MM.1S (cell line): ENCODE data around the gene PPP1R1C.

Experiments used
- DNase-seq: peaks from one replicate; pipeline ENCODE4 v3.0.0-alpha.2; 2015
- H2AFZ ChIP-seq: fragments of 300-600 bp; sonication (generic); 2 replicates; pipeline ENCODE4 v1.6.0; 2016; ENCODE audit warnings: antibody characterized with exemption, low read length
- H3F3A ChIP-seq: fragments of 300-600 bp; sonication (generic); 2 replicates; pipeline ENCODE4 v1.6.1; 2016; ENCODE audit warnings: mild to moderate bottlenecking, antibody characterized with exemption, low read length, moderate library complexity, mixed read lengths; ENCODE audit not compliant: insufficient read depth
- H3K27ac ChIP-seq: fragments of 300-600 bp; sonication (generic); 2 replicates; pipeline ENCODE4 v1.5.1; 2016; ENCODE audit warnings: mild to moderate bottlenecking, low read length
- H3K27me3 ChIP-seq: fragments of 300-600 bp; sonication (generic); replicated peaks from 2 replicates; pipeline ENCODE4 v1.6.0; 2016; ENCODE audit warnings: low read length; ENCODE audit not compliant: insufficient read depth
- H3K36me3 ChIP-seq: fragments of 300-600 bp; sonication (generic); replicated peaks from 2 replicates; pipeline ENCODE4 v1.6.1; 2016; ENCODE audit warnings: mild to moderate bottlenecking, low read length, mixed read lengths; ENCODE audit not compliant: insufficient read depth
- H3K4me1 ChIP-seq: fragments of 300-600 bp; sonication (generic); 2 replicates; pipeline ENCODE4 v1.6.1; 2016; ENCODE audit warnings: low read length, mixed read lengths
- H3K4me2 ChIP-seq: fragments of 300-600 bp; sonication (generic); 2 replicates; pipeline ENCODE4 v1.6.0; 2016; ENCODE audit warnings: low read depth, low read length
- H3K4me3 ChIP-seq: fragments of 300-600 bp; sonication (generic); 2 replicates; pipeline ENCODE4 v1.5.1; 2016; ENCODE audit warnings: low read length, mixed read lengths
- H3K79me2 ChIP-seq: fragments of 300-600 bp; sonication (generic); 2 replicates; pipeline ENCODE4 v1.6.1; 2016; ENCODE audit warnings: mixed run types, low read length, mixed read lengths
- H3K9ac ChIP-seq: fragments of 300-600 bp; sonication (generic); 2 replicates; pipeline ENCODE4 v1.6.1; 2016; ENCODE audit warnings: low read length, mixed read lengths
- H3K9me2 ChIP-seq: fragments of 300-600 bp; sonication (generic); replicated peaks from 2 replicates; pipeline ENCODE4 v1.6.1; 2016; ENCODE audit warnings: mild to moderate bottlenecking, low read length, mixed read lengths; ENCODE audit not compliant: insufficient read depth
- H3K9me3 ChIP-seq: fragments of 300-600 bp; sonication (generic); replicated peaks from 2 replicates; pipeline ENCODE4 v1.6.1; 2016; ENCODE audit warnings: mild to moderate bottlenecking, low read length, mixed read lengths; ENCODE audit not compliant: insufficient read depth
- H4K20me1 ChIP-seq: fragments of 300-600 bp; sonication (generic); 2 replicates; pipeline ENCODE4 v1.6.1; 2016; ENCODE audit warnings: mild to moderate bottlenecking, low read length, moderate library complexity, mixed read lengths; ENCODE audit not compliant: insufficient read depth
- EZH2 ChIP-seq: fragments of 300-600 bp; sonication (generic); optimal IDR thresholded peaks from 2 replicates; pipeline ENCODE3; 2017; ENCODE audit warnings: low read depth, mild to moderate bottlenecking, antibody characterized with exemption, low read length, mixed read lengths
- EZH2phosphoT487 ChIP-seq: fragments of 300-600 bp; sonication (generic); IDR thresholded peaks from 2 replicates; pipeline ENCODE4 v1.6.1; 2018; ENCODE audit warnings: antibody characterized with exemption, low read length
- TF ChIP-seq, protein P1 (sequence below): fragments of 300-600 bp; sonication (generic); IDR thresholded peaks from 2 replicates; pipeline ENCODE4 v1.5.1; 2016; ENCODE audit warnings: antibody characterized with exemption, low read length, mixed read lengths

The PPP1R1C gene

GRCh38 chr2:181998041-181998835 lies 12.6 kb downstream of the PPP1R1C start:
- TF ChIP-seq, protein P1, sequence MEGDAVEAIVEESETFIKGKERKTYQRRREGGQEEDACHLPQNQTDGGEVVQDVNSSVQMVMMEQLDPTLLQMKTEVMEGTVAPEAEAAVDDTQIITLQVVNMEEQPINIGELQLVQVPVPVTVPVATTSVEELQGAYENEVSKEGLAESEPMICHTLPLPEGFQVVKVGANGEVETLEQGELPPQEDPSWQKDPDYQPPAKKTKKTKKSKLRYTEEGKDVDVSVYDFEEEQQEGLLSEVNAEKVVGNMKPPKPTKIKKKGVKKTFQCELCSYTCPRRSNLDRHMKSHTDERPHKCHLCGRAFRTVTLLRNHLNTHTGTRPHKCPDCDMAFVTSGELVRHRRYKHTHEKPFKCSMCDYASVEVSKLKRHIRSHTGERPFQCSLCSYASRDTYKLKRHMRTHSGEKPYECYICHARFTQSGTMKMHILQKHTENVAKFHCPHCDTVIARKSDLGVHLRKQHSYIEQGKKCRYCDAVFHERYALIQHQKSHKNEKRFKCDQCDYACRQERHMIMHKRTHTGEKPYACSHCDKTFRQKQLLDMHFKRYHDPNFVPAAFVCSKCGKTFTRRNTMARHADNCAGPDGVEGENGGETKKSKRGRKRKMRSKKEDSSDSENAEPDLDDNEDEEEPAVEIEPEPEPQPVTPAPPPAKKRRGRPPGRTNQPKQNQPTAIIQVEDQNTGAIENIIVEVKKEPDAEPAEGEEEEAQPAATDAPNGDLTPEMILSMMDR: no peak
- TF ChIP-seq EZH2phosphoT487 (no peak), EZH2 (no peak)
- H3F3A ChIP-seq: no peaks in the 10 kb centered on the region
- no peaks in the 10 kb centered on the region for H3K79me2 ChIP-seq
- H3K9me2 ChIP-seq: no peaks in the 10 kb centered on the region
- H3K27ac ChIP-seq: no peak overlapping the region
- no peak overlapping the region for H3K4me2 ChIP-seq
- H3K4me3 ChIP-seq: no peak overlapping the region
- H2AFZ ChIP-seq: no peak overlapping the region
- H3K27me3 ChIP-seq: no peaks in the 10 kb centered on the region
- no peak for DNase-seq
- no peaks in the 10 kb centered on the region for H4K20me1 ChIP-seq
- no peaks in the 10 kb centered on the region for H3K4me1 ChIP-seq
- no peaks in the 10 kb centered on the region for H3K9me3 ChIP-seq
- H3K9ac ChIP-seq: no peak overlapping the region
- H3K36me3 ChIP-seq: no peaks in the 10 kb centered on the region

DNA sequence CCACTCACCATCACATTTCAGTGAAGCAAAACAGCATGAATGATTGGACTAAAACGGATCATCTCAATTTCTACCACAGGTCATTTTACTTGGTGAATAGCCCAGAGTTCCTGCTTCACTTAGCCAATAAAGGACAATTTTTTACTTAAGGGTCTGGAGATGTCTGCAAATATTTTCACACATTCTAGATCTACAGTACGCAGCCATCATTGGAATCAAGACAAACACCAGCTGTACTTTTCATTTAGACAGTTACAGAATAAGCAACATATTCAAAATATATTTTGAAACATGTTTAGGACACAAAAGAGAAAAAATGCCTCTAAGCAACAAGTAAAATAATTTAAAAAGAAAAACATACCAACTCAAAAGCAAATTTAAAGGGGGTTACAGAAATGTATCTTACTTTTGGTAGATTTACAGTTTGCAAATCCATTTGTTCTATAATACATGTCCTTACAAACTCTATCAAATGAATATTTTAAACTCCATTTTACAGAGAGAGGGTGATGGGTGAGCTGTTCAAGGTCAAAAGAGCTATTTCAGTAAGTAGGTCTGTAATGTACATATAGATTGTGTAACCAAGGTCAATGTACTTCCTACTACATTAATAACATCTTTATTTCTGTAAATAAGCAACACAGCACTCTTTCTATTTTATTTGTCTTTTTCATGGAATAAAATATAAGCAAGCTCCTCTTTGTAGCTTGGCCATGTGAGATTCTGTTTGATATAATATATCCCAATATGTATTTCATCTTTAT lies 13.4 kb downstream of the PPP1R1C start:
- Histone ChIP-seq H3K4me2 (no peak overlapping the region), H3K9me2 (no peaks in the 10 kb centered on the region)
- no peak for DNase-seq

GRCh38 chr2:181999911-182000310 lies 14.3 kb downstream of the PPP1R1C start:
- Histone ChIP-seq H4K20me1 (no peaks in the 10 kb centered on the region), H3K9ac (no peak overlapping the region), H3K9me3 (no peaks in the 10 kb centered on the region), H3K4me3 (no peak overlapping the region), H3K9me2 (no peaks in the 10 kb centered on the region), H3K27me3 (no peaks in the 10 kb centered on the region), H3K36me3 (no peaks in the 10 kb centered on the region), H3K79me2 (no peaks in the 10 kb centered on the region), H3K27ac (no peak overlapping the region), H3F3A (no peaks in the 10 kb centered on the region), H2AFZ (no peak overlapping the region), H3K4me2 (no peak overlapping the region), H3K4me1 (no peaks in the 10 kb centered on the region)
- TF ChIP-seq EZH2 (no peak), EZH2phosphoT487 (no peak)
- TF ChIP-seq, protein P1: no peak
- DNase-seq: no peak

More for the DNA sequence above, 13.4 kb downstream of the PPP1R1C start:
- Histone ChIP-seq H3K9me3 (no peaks in the 10 kb centered on the region), H3K4me1 (no peaks in the 10 kb centered on the region), H3K27me3 (no peaks in the 10 kb centered on the region), H3K27ac (no peak overlapping the region), H4K20me1 (no peaks in the 10 kb centered on the region), H2AFZ (no peak overlapping the region), H3F3A (no peaks in the 10 kb centered on the region), H3K9ac (no peak overlapping the region), H3K4me3 (no peak overlapping the region), H3K36me3 (no peaks in the 10 kb centered on the region), H3K79me2 (no peaks in the 10 kb centered on the region)
- TF ChIP-seq EZH2: no peak
- TF ChIP-seq, protein P1: no peak
- TF ChIP-seq EZH2phosphoT487: no peak
